GM19240 (cell line): ENCODE results near the gene MSI2.

Experiments used
- DNase-seq: peaks from one replicate; pipeline ENCODE4 v3.0.0; 2011; ENCODE audit warnings: low spot score; ENCODE audit not compliant: insufficient read length

The MSI2 gene

DNA sequence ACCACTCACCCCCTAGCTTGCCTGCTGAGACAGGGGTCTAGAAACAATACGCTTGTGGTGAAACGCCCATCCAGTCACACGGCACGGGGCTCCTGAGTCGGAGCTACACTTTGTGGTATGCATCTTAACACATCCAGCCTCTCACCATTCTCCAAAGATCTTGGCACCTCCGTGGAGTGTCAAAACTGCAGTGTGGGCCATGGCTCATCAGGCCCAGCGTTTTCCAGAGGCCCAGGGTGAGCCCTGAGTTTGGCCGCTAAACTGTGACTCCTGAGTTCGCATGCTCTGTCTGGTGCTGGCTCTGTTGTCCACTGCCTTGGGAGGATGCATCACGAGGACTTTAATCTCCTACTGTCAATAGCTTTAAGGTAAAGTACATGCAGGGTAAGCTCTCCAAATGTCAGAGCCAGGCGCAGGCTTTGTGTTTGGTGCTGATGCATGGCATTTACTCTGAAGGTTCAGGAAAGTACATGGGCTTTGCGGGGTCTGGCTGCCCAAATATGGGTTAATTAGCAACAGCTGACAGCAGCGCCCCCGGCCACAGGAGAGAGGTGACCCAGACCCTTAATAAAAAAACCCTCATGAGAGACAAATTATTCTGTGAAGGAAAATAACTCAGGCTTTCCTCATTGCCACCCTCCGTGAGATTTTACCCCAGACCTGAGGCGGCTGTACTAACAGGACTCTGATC, 370.3 kb downstream of the MSI2 start:
- DNase-seq, result no peak

DNA sequence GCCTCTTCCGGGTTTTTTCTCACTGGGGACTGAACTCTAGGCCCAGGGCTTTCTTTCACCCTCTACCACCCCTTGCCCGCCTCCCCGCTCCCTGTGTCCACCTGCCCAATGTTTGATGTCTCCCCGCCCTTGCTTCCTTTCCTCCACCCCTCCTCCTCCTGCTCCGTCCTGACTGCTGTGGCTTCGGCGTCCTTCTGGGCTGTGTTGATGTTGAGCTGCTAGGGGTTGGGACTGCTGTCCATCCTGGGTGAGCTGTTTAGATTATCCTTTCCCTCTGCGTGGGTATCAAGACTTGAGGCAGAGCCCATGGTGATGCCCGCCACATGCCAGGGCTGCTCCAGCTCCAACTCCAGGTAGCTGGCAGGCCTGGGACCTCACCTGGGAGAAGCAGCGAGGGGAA, 371.3 kb downstream of the MSI2 start:
- no peak for DNase-seq

DNA sequence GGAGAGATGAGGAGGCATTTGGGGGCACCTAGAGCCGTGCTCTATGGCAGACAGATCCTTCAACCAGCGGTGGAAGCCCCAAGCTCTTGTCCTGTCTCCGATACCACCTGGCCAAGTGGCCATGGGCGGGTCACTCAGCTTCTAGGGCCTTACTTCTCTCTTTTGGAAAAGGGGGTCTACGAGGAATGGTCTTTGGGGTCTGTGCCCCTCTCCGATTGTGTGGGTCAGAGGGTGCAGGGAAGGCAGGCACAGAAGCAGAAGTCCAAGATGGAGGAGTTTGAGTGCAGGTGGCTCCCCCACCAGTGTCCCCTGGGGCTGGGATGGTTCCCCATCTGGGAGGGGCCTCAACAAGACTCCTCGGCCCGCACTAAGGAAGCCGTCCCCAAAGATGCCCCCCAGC, 372.1 kb downstream of the MSI2 start:
- DNase-seq, result no peak

DNA sequence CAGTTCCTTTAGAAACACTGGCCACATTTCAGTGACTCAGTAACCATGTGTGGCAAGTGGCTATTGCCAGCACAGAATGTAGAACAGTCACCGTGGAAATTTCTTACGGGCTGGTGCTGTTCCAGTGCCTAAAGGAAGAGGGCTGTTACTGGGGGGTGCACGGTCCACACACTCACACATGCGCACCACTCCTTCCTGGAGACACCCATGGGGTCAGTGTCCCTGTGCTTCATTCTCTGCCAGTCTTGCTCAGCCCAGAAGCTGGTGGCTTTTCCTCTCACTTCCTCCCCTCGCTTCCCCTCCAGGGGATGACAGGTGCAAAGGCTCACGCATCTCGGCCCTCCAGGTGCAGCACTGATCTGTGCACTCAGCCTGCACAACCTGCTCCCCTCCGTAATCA, 373.1 kb downstream of the MSI2 start:
- DNase-seq, result peak; percentile 47

DNA sequence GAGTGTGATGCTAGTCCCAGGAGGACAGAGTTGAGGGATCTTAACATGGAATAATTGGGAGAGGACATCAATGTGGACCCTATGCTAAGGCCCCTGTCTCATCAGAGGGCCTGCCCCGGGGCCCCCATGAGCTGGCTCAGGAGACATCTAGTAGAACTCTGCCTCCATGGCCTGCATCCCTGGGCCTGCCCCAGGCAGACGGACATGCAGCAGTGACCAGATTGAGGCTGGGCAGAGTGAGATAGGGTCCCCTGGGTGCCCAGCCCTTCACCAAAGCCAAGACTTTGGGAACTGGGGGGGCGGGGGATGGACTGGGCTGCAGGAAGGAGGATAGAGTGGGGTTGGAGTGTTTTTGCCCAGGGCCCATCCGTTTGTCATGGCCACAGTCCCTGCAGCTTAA, 373.6 kb downstream of the MSI2 start:
- DNase-seq, result no peak

DNA sequence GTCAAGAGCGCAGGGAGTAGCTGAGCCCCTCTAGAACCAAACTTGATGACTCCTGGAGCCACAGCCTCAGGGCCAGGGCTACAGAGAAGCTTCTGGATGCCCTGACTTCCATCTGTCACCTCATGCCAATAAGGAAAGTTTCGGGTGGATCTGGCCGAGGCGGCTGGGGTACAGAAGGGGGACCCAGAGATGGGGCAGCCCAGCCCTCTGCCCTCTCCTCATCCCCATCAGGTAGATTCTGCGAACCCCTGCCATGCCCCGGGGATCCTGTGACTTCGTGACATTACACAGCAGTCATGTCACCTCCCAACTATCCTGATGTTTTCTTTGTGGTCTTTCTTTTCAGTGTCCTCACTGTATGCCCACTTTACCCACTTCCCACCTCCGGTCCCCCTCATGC, 374.4 kb downstream of the MSI2 start:
- no peak for DNase-seq

DNA sequence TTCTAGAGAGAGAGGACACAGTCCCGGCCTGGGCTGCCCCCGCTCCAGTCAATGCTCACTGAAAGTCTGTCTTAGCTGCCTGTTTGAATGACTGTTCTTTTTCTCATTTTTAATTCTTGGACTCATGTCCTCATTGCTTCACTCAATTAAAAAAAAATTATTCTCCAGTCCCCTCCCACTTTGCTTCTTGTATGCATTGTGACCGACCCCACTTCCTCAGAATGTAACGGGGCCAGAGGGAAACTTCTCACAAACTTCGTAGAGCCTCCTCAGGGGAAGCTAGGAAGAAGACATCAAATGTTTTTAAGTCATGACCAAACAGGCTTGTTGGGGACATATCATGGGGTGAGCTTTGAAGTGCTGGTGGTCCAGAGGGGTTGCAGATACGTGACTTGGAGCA, 375.5 kb downstream of the MSI2 start:
- DNase-seq, result no peak

DNA sequence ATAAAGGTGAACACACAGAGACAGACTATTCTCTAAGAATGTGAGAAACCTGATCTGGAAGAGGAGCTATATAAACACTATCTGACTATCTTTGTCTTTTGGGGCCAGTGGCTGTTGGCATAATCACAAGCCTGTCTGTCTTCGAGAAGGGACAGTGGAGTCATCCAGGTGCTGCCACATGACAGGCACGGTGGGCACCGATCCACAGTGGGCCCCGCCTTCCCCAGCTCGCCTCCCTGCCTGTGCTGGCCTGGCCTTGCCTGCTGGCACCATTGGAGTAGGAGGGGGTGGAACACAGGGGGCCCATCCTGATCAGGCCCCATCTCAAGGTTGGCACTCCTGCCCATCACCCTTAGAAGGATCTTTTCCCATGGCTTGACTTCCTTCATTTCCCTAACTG, 376.0 kb downstream of the MSI2 start:
- DNase-seq, result no peak

DNA sequence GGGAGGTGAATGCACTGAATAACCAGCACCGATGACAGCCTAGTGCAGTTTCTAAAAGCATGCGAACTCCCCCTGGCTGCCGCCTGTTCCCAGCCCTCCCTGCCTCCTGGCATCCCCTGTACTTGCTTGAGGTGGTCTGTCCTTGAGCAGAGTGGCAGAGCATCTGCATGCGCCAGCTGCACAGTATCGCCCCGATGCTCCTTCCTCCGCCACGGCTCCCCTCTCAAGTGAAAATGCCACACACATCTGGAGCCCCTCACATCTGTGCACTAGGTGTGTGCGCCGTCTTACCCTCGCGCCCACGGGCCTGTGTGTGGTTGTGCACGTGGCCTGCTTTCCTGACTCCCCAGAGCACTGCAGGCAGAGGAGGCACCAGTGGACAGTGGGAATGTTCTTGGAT, 376.9 kb downstream of the MSI2 start:
- no peak for DNase-seq

DNA sequence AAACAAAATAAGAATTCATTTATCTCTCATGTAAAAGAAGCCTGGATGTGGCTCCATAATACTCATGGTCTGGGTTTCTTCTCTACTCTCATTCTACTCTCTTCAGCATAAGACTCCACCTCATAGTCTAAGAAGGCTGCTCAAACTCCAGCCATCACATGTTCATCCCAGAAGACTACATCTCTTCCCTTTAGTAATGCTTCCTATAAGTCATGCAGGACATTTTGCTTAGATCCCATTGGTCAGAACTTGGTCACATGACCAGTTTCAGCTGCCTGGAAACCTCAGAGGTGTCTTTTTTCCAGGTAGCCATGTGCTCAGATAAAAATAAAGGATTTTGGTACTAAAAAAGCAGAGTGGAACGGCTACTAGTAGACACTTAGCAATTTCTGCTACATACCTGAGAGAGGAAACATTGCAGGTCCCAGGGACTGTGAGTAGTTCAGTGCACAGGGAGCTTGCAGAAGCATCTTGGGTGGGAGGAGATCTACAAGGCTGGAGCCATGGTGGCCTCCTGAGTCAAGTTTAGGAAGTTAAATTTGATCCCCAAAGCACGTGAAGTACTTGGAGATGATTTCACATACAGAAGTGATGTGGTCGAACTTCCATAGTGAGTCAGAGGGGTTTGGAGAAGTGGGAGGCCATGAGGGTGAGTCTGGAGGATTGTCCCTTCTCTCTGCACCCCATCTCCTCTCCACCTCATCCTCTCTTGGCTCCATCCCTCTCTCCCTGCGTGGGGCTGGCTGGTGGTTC, 378.6 kb downstream of the MSI2 start:
- no peak for DNase-seq

DNA sequence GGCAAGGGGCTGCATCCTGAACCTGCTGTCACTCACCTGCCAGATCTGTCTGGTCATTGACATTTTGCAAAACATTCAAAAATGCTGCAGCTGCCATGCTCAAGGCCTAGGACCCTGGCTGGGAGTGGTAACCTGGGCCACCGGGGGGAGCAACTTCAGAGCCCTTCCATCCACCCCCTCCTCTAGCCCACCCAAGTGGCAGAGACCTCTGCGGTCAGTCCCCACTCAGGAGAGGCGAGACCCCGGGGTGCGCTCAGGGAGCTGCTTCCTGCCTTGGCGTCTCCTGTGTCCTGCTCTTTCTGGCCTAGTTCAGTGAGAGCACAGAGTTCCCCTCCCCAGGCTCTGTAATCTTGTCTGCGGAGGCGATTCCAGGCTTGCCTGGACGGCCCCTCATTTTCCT, 380.0 kb downstream of the MSI2 start:
- no peak for DNase-seq

DNA sequence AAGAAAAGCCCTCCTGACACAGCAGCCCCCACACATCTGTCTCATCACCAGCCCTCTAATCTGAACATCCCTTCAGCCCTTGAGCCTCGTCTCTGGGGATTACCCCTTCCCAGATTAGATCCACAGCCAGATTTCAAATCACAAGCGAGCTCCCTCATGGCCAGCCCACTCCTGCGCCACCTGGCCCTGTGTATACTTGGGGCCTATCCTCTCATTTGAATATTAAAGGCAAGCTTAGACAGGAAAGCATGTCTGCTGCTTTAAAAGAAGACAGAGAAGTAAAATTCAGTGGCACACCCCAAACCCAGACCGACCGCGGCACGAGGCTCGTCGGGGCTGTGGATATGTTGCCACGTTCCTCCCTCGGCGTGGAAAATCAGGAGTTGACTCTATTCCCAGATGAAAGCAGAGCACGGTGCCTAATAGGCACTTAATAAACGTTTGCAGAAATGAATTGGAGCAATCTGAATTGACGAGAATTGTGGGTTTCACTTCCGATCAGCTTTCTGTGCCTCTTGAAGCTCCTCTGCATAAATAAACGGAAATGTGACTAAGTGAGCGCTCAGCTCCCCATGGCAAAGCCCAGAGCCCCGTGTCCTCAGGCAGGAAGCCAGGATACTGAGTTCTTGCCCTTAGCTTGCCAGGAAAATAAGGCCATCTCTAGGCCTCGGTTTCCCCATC, 380.8 kb downstream of the MSI2 start:
- DNase-seq, result no peak

DNA sequence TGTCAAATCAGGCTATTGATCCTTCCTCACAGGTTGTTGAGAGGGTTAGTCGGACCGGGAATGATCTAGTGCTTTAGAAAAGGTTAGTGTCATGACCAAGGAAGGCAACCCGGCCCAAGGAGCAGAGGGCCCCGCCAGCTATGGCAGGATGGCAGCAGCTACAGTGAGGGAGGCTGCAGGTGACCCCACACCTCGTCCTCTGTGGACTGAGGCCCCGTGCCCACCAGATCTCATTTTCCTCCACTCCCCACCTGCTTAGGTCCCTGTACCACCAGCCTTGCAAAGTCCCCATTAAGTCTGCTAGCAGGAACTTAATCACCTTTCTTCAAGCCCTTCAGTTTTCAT, 381.3 kb downstream of the MSI2 start:
- no peak for DNase-seq

DNA sequence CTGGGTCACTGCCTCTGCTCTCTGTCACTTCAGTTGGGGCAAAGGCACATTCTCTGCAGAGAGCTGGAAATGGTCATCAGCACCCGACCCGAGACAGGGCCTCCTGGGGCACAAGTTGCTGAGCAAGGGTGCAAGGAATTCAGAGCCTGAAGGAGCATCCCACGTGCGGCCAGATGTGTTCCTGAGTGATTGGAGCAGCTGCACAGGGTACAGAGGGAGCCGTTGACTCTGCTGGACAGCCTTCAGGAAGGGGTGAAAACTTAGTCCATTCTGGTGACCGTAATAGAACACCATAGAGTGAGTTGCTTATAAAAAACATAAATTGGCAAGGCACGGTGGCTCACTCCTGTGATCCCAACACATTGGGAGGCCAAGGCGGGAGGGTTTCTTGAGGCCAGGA, 382.0 kb downstream of the MSI2 start:
- DNase-seq, result no peak

DNA sequence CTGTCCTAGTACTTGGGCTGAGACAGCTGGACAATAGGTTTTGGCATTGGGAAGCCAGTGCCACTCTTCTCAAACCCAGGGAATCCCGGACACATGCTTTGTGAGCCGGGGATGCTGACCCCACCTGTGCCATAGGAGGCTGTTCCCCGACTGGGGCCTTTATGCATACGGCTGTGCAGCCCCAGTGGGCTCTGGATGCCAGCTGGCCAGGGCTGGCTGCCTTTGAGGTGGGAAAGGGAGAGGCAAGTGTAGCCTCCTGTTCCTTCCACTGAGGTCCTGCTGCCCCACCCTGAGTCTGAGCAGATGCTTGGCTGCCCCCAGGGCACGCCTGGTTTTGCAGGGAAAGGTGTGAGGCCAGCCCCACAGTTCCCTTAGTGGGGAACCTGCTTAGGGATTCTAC, 383.1 kb downstream of the MSI2 start:
- no peak for DNase-seq

DNA sequence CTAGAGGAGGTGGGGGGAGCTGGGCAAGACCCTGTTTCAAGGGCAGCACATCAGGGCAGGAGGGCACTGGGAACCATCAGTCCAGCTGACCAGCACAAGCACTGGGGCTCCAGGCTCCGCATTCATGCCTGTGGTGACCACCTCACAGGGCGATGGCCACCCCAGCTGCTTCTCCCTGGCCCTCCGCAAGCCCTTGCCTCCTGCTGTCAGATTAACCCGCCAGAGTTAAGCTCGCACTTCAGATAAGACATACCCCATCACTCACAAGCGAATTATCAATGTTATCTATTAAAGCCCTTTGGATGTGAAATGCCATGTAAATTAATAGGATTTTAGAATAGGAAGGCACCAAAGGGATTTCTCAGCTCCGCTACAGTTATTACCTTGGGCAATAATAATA, 383.8 kb downstream of the MSI2 start:
- no peak for DNase-seq

DNA sequence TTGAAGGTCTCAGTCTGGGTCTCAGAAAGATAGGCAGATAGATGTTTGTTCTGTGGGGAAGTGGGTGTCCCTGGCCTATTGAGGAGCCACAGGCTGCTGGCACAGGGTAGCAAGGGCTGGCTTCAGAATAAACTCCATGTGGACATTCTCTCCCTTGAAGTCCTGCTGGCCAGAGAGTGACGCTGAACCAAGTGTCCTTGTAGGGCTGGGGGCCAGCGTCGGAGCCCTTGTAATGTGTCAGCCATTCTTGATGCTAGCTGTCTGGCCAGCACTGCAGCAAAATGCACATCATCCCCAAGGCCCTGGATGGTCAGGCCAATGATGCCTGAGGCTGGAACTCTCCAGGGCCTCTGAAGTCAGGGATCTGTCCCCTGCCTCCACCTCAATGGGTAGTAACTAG, 385.4 kb downstream of the MSI2 start:
- DNase-seq, result no peak

DNA sequence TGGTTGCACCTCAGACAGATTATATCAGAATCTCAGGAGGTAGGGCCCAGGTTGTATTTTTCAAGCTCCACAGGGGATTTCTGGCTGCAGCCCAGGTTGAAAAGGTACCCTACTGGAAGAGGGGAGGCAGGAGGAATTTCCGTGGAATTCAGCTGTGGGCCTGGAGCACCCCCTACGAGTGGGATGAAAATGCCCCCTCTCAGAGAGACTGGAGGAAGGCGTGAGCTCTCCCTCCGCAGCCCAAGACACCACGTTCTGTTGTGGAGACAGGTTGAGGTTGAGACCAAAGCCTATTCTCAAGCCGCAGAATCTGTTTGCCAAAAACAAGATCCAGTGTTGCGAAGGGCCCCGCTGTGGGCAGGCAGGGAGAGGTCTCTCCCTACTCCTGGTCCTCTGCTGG, 386.7 kb downstream of the MSI2 start:
- no peak for DNase-seq

DNA sequence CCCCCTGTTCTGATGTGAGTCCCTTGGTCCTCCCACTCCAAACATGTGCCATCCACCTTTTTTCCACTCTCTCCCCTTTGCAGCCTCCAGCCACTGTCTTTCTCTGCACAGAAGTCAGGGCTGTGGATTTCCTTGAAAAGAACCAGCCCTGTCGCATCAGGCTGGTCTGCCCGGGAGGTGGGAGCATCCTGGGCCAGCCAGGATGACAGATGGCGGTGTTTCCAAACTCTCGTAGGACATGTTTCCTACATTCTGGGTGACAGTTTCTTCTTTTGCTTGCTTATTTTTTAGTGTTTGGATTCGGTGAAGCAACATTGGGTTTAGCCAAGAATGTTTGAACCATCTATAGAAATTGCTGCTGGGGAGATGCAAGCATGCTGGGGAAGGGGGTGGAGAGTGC, 388.0 kb downstream of the MSI2 start:
- DNase-seq, result no peak

DNA sequence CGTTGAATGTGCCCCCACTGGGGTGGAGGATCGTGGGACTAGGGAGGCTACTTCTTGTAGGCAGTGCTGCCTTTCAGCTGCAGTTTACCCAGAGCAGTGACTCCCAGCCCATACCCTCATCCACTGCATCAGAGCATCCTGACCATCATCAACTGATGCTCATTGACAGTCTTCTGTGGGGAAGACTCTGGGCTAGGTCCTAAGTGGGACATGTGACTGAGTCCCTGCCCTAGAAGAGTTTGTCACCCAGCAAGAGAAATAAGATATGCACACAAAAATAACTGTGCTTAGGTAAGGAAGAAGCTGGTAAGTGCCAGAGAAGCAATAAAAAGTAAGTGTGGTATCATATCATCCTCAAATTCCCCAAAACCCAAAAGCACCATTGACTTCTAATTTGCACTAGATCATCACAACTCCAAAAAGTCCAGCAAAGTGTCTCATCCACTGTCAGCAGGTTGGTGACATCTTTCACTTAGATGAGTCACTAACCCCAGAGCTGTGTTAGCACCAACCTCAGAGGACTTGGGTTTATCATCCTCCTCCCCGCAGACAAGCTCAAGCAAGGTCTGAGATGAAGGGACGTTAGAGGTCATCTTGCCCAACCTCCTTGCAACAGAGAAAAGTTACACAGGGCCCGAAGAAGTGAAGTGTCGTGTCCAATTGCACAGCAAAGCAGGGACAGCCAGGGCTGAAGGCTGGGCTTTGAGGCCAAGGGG, 389.8 kb downstream of the MSI2 start:
- DNase-seq, result no peak

DNA sequence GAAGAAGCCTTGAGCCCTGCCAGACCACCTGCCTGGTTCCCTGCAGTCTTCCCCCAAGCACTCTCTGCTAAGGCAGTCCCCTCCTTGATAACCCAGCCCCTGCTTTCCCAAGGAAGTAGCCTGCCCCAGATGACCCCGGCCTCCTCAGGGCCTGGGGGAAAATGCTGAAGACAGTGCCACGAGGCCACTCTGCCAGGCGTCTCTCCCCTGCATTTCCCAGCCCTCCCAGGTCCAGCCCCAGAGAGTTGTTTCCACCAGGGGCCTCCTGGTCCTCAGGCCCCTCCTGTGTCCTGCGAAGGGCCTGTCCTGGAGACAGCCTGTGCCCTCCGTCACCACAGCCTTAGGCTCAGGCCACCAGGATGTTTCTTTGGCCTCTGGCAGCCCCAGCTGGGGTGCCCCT, 392.4 kb downstream of the MSI2 start:
- no peak for DNase-seq

DNA sequence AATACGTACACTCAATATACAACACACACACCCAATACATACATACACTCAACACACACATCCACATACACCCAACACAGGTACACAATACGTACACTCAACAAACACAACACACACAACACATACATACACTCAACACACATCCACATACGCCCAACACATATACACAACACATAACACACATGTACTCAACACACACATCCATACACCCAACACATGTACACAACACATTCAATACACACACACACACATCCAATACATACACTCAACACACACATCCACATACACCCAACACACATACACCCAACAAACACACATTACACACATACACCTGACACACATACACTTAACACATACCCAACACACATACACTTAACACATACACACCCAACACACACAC, 392.9 kb downstream of the MSI2 start:
- DNase-seq, result no peak
